Thyroid gland (tissue), 4 donors: ENCODE data around the gene OLFML2B. TPM values are rescaled to one million over a fixed set of nuclear protein-coding genes. Genes with fewer than 3 reads are reported as not detected.
"Not testable (repeated sequence)": the region's sequence is repeated elsewhere in the genome, so short reads cannot be mapped to it uniquely, and the experiment has no call there.

Source experiments
- DNase-seq, 2 donors: peaks; one replicate each; pipeline ENCODE4 v3.0.0-alpha.2; 2019
- H3K27ac ChIP-seq, 3 donors: fragments of 200-600 bp; sonication (generic); 1 replicate in 2 of 3; 2 replicates in 1 of 3; pipeline ENCODE4 v1.5.1; 2016 to 2019; ENCODE audit warnings: mild to moderate bottlenecking in 1 of 3, moderate library complexity in 1 of 3
- H3K27me3 ChIP-seq: fragments of 200-600 bp; sonication (generic); one replicate; pipeline ENCODE4 v1.5.1; 2019
- H3K36me3 ChIP-seq, 2 donors: fragments of 200-600 bp; sonication (generic); one replicate each; pipeline ENCODE4 v1.5.1; 2016 to 2019
- H3K4me1 ChIP-seq, 2 donors: fragments of 200-600 bp; sonication (generic); one replicate each; pipeline ENCODE4 v1.5.1; 2017 to 2019
- H3K4me3 ChIP-seq, 3 donors: fragments of 200-600 bp; sonication (generic); replicated peaks in 1 of 3; 1 replicate in 2 of 3; 2 replicates in 1 of 3; pipeline ENCODE4 v1.5.1; 2016; ENCODE audit warnings: mild to moderate bottlenecking in 1 of 3
- H3K9me3 ChIP-seq: fragments of 200-600 bp; sonication (generic); one replicate; pipeline ENCODE4 v1.5.1; 2017
- POLR2A ChIP-seq, 2 donors: fragments of 450-650 bp; IDR thresholded peaks; one replicate each; pipeline ENCODE4 v1.6.1; 2017; ENCODE audit warnings: antibody characterized with exemption in 2 of 2, mild to moderate bottlenecking in 2 of 2, moderate library complexity in 1 of 2
- WGBS, 2 donors: methylation state at CpG; one replicate each; pipeline ENCODE4 v1.1.5; 2017; 5-methylcytosine and 5-hydroxymethylcytosine counted together
- intact Hi-C: fragments of 100-400 bp; cut with DNase I; formaldehyde crosslinking; loops from one replicate; pipeline ENCODE4 v1.15.1; 2023
- total RNA-seq, 4 donors: library from RNA; depleted of rRNA; stranded (reverse); fragments of >200 nt; gene quantifications; one replicate each; pipeline ENCODE4 v1.2.3, GENCODE V29; 2016
- TF ChIP-seq, protein P1 (sequence below), 6 experiments: fragments of 200-600 bp in 3 of 6; fragments of 450-650 bp in 3 of 6; sonication (generic) in 3 of 6; IDR thresholded peaks; one replicate each; pipeline ENCODE4 v1.5.1; 2016 to 2019; ENCODE audit warnings: antibody characterized with exemption in 6 of 6, mild to moderate bottlenecking in 2 of 6, inconsistent platforms in 1 of 6, moderate library complexity in 1 of 6

Gene OLFML2B
- total RNA-seq, 4 donors from 2014 or later = 8.0 to 18.4 (median 12.9) TPM

DNA sequence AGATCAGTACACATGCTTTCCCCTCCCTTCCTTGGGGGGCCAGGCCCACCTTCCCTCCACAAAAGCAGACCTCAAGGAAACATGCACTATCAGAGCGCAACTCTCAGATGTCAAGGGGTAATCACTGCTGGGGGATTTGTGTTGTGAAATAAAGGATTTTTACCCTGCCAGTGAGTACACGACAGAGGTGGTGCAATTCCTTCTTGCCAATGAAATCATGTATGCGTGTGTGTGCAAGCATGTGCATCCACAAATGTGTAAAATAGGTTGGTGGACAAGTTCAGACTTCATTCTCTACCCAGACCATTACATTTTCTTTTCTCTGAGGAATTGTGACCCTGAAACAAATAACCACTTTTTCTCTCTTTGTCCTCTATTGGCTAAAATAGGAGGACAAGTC is 36.1 kb upstream of the OLFML2B start:
- H3K4me3 ChIP-seq = no peak overlapping the region
- no peaks in the 10 kb centered on the region for H3K9me3 ChIP-seq
- H3K27ac ChIP-seq = no peak overlapping the region
- no peaks in the 10 kb centered on the region for H3K36me3 ChIP-seq
- intact Hi-C loops = loop anchor here (5.0 kb wide), 1 partner anchor 333 kb away; no protein-coding TSS in a partner anchor
- no peak for TF ChIP-seq POLR2A (IDR thresholded peaks at IDR 0.05)
- TF ChIP-seq, protein P1, sequence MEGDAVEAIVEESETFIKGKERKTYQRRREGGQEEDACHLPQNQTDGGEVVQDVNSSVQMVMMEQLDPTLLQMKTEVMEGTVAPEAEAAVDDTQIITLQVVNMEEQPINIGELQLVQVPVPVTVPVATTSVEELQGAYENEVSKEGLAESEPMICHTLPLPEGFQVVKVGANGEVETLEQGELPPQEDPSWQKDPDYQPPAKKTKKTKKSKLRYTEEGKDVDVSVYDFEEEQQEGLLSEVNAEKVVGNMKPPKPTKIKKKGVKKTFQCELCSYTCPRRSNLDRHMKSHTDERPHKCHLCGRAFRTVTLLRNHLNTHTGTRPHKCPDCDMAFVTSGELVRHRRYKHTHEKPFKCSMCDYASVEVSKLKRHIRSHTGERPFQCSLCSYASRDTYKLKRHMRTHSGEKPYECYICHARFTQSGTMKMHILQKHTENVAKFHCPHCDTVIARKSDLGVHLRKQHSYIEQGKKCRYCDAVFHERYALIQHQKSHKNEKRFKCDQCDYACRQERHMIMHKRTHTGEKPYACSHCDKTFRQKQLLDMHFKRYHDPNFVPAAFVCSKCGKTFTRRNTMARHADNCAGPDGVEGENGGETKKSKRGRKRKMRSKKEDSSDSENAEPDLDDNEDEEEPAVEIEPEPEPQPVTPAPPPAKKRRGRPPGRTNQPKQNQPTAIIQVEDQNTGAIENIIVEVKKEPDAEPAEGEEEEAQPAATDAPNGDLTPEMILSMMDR (IDR thresholded peaks at IDR 0.05) = no peak
- no peaks in the 10 kb centered on the region for H3K4me1 ChIP-seq
- DNase-seq = no peak
- H3K27me3 ChIP-seq = no peaks in the 10 kb centered on the region
- whole genome bisulfite sequencing, 2 donors = 80 to 89% methylated on average over 3 of the region's 3 CpGs

DNA sequence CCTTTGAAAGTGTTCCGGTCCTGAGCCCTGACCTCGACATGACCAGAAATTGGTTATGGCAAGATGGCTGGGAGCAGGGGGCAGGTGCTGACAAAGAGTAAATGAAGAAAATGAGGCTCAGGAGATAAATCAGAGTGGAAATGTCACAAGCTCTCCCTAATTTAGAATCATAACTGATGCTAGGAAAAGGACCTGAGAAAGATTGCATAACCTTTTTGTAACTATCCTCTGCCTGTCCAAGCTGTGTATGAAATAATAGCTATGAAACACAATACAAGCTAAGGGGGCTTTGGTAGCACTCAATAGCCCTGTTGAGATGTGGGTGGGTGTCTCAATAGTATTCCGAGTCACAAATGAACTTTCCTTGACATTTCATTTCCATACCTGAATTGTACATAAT is 32.9 kb upstream of the OLFML2B start:
- intact Hi-C loops = loop anchor here (5.0 kb wide), 1 partner anchor 336 kb away; no protein-coding TSS in a partner anchor
- TF ChIP-seq, protein P1 (IDR thresholded peaks at IDR 0.05) = no peak
- TF ChIP-seq POLR2A (IDR thresholded peaks at IDR 0.05) = no peak
- H3K4me1 ChIP-seq = no peaks in the 10 kb centered on the region

DNA sequence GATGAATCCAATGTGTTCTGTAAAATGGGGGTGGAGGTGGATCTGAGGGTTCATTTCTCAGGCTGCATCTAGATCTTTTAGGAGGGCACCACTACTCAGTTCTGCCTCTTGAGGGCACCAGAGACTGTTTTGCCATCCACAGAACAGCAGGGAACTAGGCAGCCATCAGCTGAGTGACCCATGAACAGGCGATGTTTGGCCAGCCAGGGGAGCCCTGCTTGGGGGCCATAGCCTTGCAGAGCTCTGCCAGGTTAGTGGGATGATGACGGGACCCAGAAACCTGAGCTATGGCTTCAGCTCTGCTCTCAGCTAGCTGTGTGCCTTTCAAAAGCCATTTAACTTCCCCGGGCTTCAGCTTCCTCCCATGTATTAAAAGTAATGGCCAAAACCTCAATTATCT is 32.4 kb upstream of the OLFML2B start:
- H3K4me1 ChIP-seq = no peaks in the 10 kb centered on the region
- H3K27ac ChIP-seq = no peak overlapping the region
- intact Hi-C loops = loop anchor here (5.0 kb wide), 1 partner anchor 336 kb away; no protein-coding TSS in a partner anchor
- H3K9me3 ChIP-seq = no peaks in the 10 kb centered on the region
- TF ChIP-seq, protein P1 (IDR thresholded peaks at IDR 0.05) = peak; percentile 68 to 92 (median 84)
- no peak for TF ChIP-seq POLR2A (IDR thresholded peaks at IDR 0.05)
- WGBS, 2 donors = 24 to 34% methylated on average over 3 of the region's 3 CpGs
- no peak overlapping the region for H3K4me3 ChIP-seq
- H3K36me3 ChIP-seq = no peaks in the 10 kb centered on the region
- H3K27me3 ChIP-seq = no peaks in the 10 kb centered on the region
- peak; percentile 62 to 66 for DNase-seq

More for the DNA sequence above, 32.9 kb upstream of the OLFML2B start:
- WGBS, 2 donors = 92 to 94% methylated on average over 3 of the region's 3 CpGs
- Histone ChIP-seq H3K4me3 (no peak overlapping the region), H3K27ac (no peak overlapping the region), H3K9me3 (no peaks in the 10 kb centered on the region), H3K27me3 (no peaks in the 10 kb centered on the region), H3K36me3 (no peaks in the 10 kb centered on the region)
- DNase-seq = no peak

DNA sequence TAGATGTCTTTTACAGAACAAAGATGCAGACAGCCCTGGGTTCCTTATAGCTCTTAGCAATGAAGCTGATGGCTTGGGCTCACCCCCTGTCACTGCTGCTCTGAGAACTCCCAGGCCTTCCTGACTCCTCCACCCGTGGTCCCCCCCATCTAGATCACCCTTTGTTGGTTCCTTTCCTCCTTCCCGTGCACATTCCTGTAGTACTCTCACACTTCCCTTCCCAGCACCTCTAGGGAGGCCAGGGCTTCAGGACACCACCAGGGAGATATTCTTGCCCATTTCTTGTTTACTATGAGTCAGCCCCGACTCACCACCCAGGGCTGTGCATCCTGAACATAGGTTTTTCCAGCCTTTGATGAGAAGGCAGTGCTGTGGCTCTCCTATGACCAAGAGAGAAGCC is 31.4 kb upstream of the OLFML2B start:
- H3K4me3 ChIP-seq = no peak overlapping the region
- 63 to 78% methylated on average over 3 of the region's 3 CpGs for WGBS, 2 donors
- intact Hi-C loops = loop anchor here (5.0 kb wide), 1 partner anchor 337 kb away; no protein-coding TSS in a partner anchor
- no peak overlapping the region for H3K27ac ChIP-seq
- H3K4me1 ChIP-seq = no peaks in the 10 kb centered on the region
- no peaks in the 10 kb centered on the region for H3K27me3 ChIP-seq
- no peaks in the 10 kb centered on the region for H3K36me3 ChIP-seq
- no peaks in the 10 kb centered on the region for H3K9me3 ChIP-seq
- no peak for DNase-seq
- TF ChIP-seq POLR2A (IDR thresholded peaks at IDR 0.05) = no peak
- TF ChIP-seq, protein P1 (IDR thresholded peaks at IDR 0.05) = no peak

DNA sequence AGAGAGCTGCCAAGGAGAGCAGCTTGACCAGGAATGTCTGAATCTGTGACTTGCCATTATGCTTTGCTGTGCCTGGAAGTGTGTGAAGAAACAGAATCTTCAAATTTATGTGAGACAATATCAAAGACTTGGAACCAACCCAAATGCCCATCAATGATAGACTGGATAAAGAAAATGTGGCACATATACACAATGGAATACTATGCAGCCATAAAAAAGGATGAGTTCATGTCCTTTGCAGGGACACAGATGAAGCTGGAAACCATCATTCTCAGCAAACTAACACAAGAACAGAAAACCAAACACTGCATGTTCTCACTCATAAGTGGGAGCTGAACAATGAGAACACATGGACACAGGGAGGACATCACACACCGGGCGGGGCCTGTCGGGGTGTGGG is 30.3 kb upstream of the OLFML2B start:
- WGBS, 2 donors = 94 to 100% methylated on average over 3 of the region's 3 CpGs
- H3K27ac ChIP-seq, H3K4me1 ChIP-seq, H3K4me3 ChIP-seq, intact Hi-C loops, DNase-seq, H3K9me3 ChIP-seq, H3K36me3 ChIP-seq, H3K27me3 ChIP-seq: not testable (repeated sequence)
